Measurements from ENCODE around the gene TPTE2.

DNA sequence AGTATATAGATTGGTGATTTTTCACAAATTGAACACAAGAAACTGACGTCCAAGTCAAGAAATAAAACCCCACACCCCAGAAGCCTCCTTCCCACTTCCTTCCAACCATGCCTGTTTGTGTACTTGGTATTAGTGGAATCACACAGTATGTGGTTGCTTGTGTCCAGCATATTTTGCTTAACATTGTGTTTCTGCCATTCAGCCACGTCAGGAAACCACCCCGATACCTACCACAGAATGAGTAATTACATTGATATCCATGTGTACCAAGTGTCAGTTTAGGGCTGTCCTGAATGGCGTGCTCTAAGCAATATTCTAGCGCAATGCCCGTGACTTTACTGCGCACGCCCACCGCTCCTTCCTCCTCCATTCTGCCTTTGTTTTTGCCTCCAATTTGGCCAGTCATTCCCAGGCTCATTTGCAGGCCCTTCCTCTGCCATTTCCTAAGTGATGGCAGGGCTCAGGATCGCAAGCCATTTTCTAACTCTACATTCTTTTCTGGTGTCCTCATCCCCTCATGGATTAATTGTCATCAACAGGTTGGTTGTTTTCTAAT, 46.3 kb upstream of the TPTE2 start:
- TF ChIP-seq, protein P1, sequence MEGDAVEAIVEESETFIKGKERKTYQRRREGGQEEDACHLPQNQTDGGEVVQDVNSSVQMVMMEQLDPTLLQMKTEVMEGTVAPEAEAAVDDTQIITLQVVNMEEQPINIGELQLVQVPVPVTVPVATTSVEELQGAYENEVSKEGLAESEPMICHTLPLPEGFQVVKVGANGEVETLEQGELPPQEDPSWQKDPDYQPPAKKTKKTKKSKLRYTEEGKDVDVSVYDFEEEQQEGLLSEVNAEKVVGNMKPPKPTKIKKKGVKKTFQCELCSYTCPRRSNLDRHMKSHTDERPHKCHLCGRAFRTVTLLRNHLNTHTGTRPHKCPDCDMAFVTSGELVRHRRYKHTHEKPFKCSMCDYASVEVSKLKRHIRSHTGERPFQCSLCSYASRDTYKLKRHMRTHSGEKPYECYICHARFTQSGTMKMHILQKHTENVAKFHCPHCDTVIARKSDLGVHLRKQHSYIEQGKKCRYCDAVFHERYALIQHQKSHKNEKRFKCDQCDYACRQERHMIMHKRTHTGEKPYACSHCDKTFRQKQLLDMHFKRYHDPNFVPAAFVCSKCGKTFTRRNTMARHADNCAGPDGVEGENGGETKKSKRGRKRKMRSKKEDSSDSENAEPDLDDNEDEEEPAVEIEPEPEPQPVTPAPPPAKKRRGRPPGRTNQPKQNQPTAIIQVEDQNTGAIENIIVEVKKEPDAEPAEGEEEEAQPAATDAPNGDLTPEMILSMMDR (IDR thresholded peaks at IDR 0.05; ENCODE audit: borderline replicate concordance, extremely low read depth, low read length, poor library complexity, severe bottlenecking), result no peak
- no peak for TF ChIP-seq EZH2 (IDR thresholded peaks at IDR 0.05; ENCODE audit: borderline replicate concordance, low read depth, low read length, severe bottlenecking)
